H1 (cell line): Measurements from ENCODE around the gene DLX2. TPM values are rescaled to one million over a fixed set of nuclear protein-coding genes. Genes with fewer than 3 reads are reported as not detected.

ENCODE experiments used
- ATF2 ChIP-seq: IDR thresholded peaks from 2 replicates; pipeline ENCODE4 v1.6.1; 2012; ENCODE audit warnings: low read length, inconsistent platforms
- BACH1 ChIP-seq: IDR thresholded peaks from 2 replicates; pipeline ENCODE4 v1.6.1; 2012; ENCODE audit warnings: low read length, improper control_type of control experiment
- E2F6 ChIP-seq: IDR thresholded peaks from 2 replicates; pipeline ENCODE4 v1.6.1; 2012; ENCODE audit warnings: inconsistent platforms
- EGR1 ChIP-seq: IDR thresholded peaks from 2 replicates; pipeline ENCODE4 v1.6.1; 2011; ENCODE audit warnings: low read depth, low read length, borderline replicate concordance
- EP300 ChIP-seq, 2 experiments: IDR thresholded peaks; 1 replicate in 1 of 2; 2 replicates in 1 of 2; pipeline ENCODE4 v1.6.1; 2011 to 2012; ENCODE audit warnings: low read depth in 2 of 2, low read length in 2 of 2, mild to moderate bottlenecking in 2 of 2, borderline replicate concordance in 1 of 2, inconsistent platforms in 1 of 2, moderate library complexity in 1 of 2
- EZH2 ChIP-seq: fragments of 200-600 bp; sonication (generic); IDR thresholded peaks from 2 replicates; pipeline ENCODE4 v1.7.1; 2012; ENCODE audit warnings: low read depth, mild to moderate bottlenecking, moderate library complexity, low read length, inconsistent platforms; ENCODE audit not compliant: severe bottlenecking
- GABPA ChIP-seq: IDR thresholded peaks from 2 replicates; pipeline ENCODE4 v1.6.1; 2011; ENCODE audit warnings: mild to moderate bottlenecking, low read length, moderate library complexity, borderline replicate concordance; ENCODE audit not compliant: insufficient read depth
- GTF2F1 ChIP-seq: IDR thresholded peaks from 2 replicates; pipeline ENCODE4 v1.6.1; 2012; ENCODE audit warnings: low read depth, low read length, improper control_type of control experiment, borderline replicate concordance
- JUN ChIP-seq: IDR thresholded peaks from 2 replicates; pipeline ENCODE4 v1.6.1; 2011; ENCODE audit warnings: low read depth, mild to moderate bottlenecking, improper control_type of control experiment, low read length
- JUND ChIP-seq: IDR thresholded peaks from 2 replicates; pipeline ENCODE4 v1.6.1; 2011; ENCODE audit warnings: mild to moderate bottlenecking, improper control_type of control experiment, low read length
- KDM1A ChIP-seq: fragments of 200-600, 300-600 bp; sonication (generic); IDR thresholded peaks from 2 replicates; pipeline ENCODE4 v1.7.1; 2016; ENCODE audit warnings: mild to moderate bottlenecking, low read length, borderline replicate concordance
- KDM4A ChIP-seq: IDR thresholded peaks from one replicate; pipeline ENCODE4 v1.7.1; 2012; ENCODE audit warnings: low read depth, mild to moderate bottlenecking, moderate library complexity, low read length, inconsistent platforms; ENCODE audit not compliant: severe bottlenecking
- KDM5A ChIP-seq: fragments of 200-600 bp; IDR thresholded peaks from 2 replicates; pipeline ENCODE4 v1.7.1; 2012; ENCODE audit warnings: mild to moderate bottlenecking, low read length, inconsistent platforms, mixed read lengths
- MAX ChIP-seq: IDR thresholded peaks from 2 replicates; pipeline ENCODE4 v1.6.1; 2012; ENCODE audit warnings: inconsistent platforms
- PHF8 ChIP-seq: fragments of 200-600 bp; sonication (generic); conservative IDR thresholded peaks from 2 replicates; pipeline ENCODE4 v1.7.1; 2012; ENCODE audit warnings: low read depth, mild to moderate bottlenecking, inconsistent platforms, low read length, moderate library complexity
- SIN3A ChIP-seq, 2 experiments: IDR thresholded peaks in 1 of 2; conservative IDR thresholded peaks in 1 of 2; 2 replicates each; pipeline ENCODE4 v1.6.1; 2011 to 2012; ENCODE audit warnings: low read length in 2 of 2, improper control_type of control experiment in 1 of 2, low read depth in 1 of 2, mild to moderate bottlenecking in 1 of 2
- SRF ChIP-seq: IDR thresholded peaks from 2 replicates; pipeline ENCODE4 v1.6.1; 2011; ENCODE audit warnings: mild to moderate bottlenecking, low read depth, low read length, moderate library complexity
- TAF7 ChIP-seq: optimal IDR thresholded peaks from 2 replicates; pipeline ENCODE3; 2011; ENCODE audit warnings: low read depth, mild to moderate bottlenecking, inconsistent platforms, low read length, moderate library complexity, borderline replicate concordance
- TBP ChIP-seq: IDR thresholded peaks from 2 replicates; pipeline ENCODE4 v1.6.1; 2011; ENCODE audit warnings: low read depth, low read length, improper control_type of control experiment
- TCF12 ChIP-seq: IDR thresholded peaks from 2 replicates; pipeline ENCODE4 v1.6.1; 2011; ENCODE audit warnings: low read depth, mild to moderate bottlenecking, low read length
- polyA plus RNA-seq, 7 experiments: library from polyadenylated mRNA; depleted of rRNA in 3 of 7; stranded (reverse) in 5 of 7; unstranded in 2 of 7; fragments of >200 nt in 5 of 7; fragments of 200-250 nt in 2 of 7; gene quantifications; 1 replicate in 5 of 7; 2 replicates in 1 of 7; 4 replicates in 1 of 7; pipeline versions ENCODE4 v1.2.1 to v1.2.3, GENCODE V29; 2011 to 2013; ENCODE audit warnings: missing spikeins in 2 of 7, mixed read lengths in 2 of 7
- total RNA-seq: library from RNA; stranded (reverse); fragmentation: NEBNext Ultra II Directional; extraction: Animal tissue kit (Norgen Biotek cat#: 25700); gene quantifications from 2 replicates; pipeline ENCODE4 v1.2.1, GENCODE V29; 2021

The DLX2 gene
- total and polyA plus RNA-seq, 2 of the 8 experiments (the other 6 are each of a cell fraction or from before 2014, with no cell fraction given) = 0.45 TPM; not detected in 1

GRCh38 chr2:172102391-172103359 is at the start of gene DLX2 (continued):
- peak; percentile 18 for TF ChIP-seq TAF7
- TF ChIP-seq TBP = peak; percentile 87
- no peak for TF ChIP-seq GABPA
- peak in 1 of 2 experiments; percentile 27; a peak in 1 of 4 replicates for TF ChIP-seq SIN3A (conservative IDR thresholded peaks at IDR 0.05 in 1 of 2, IDR thresholded peaks at IDR 0.05 in 1 of 2; ENCODE audit: low read depth in 1 of 2, low read length in 2 of 2)
- TF ChIP-seq BACH1 = no peak
- TF ChIP-seq GTF2F1 = no peak
- TF ChIP-seq KDM4A = peak; percentile 66
- peak; percentile 18; the same call in 1 of the 2 replicates for TF ChIP-seq PHF8
- TF ChIP-seq TCF12 = 0 out of 2 replicates have a peak, but pooled peaks have one; percentile 44
- TF ChIP-seq EP300 (IDR thresholded peaks at IDR 0.05; ENCODE audit: borderline replicate concordance in 1 of 2, low read depth in 2 of 2, low read length in 2 of 2) = no peak
- TF ChIP-seq KDM1A = no peak
- no peak for TF ChIP-seq JUN
- peak; percentile 91 for TF ChIP-seq E2F6
- TF ChIP-seq EZH2 = no peak
- TF ChIP-seq KDM5A = no peak
- TF ChIP-seq JUND = no peak
- no peak for TF ChIP-seq EGR1
- TF ChIP-seq ATF2 = no peak
- TF ChIP-seq MAX = peak; percentile 86
- no peak for TF ChIP-seq SRF
